ENCODE results near the gene DBET. TPM values are rescaled to one million over a fixed set of nuclear protein-coding genes. Genes with fewer than 3 reads are reported as not detected.
A peak's percentile ranks its signal among the peaks of the same experiment; 100 is the strongest.
"Not testable (repeated sequence)": the region's sequence is repeated elsewhere in the genome, so short reads cannot be mapped to it uniquely, and the experiment has no call there.

The DBET gene
- total and polyA plus RNA-seq, 3 donors from 2014 or later, result not detected

DNA sequence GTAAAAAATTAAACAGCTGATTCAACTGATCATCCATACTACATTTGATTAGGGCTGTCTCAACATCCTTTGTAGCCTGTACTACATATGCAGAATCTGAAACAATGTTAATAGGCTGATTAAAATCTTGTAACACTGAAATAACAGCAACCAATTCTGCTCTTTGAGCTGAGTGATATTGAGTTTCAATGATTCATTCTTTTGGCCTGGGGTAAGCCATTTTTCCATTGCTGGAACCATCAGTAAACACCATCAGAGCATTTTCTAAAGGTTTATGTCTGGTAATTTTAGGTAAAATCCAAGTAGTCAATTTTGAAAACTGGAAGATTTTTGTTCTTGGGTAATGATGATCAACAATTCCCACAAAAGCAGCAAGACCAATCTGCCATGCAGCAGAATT is 45.7 kb downstream of the DBET start:
- intact Hi-C loops (cut with DNase I; ENCODE audit: low total_unique reads); H3K9me3 ChIP-seq; H3K4me3 ChIP-seq; H3K27ac ChIP-seq; H3K4me1 ChIP-seq; H3K27me3 ChIP-seq; H3K36me3 ChIP-seq (ENCODE audit: low read depth, missing control alignments): not testable (repeated sequence)
- peak; percentile 6 for DNase-seq

DNA sequence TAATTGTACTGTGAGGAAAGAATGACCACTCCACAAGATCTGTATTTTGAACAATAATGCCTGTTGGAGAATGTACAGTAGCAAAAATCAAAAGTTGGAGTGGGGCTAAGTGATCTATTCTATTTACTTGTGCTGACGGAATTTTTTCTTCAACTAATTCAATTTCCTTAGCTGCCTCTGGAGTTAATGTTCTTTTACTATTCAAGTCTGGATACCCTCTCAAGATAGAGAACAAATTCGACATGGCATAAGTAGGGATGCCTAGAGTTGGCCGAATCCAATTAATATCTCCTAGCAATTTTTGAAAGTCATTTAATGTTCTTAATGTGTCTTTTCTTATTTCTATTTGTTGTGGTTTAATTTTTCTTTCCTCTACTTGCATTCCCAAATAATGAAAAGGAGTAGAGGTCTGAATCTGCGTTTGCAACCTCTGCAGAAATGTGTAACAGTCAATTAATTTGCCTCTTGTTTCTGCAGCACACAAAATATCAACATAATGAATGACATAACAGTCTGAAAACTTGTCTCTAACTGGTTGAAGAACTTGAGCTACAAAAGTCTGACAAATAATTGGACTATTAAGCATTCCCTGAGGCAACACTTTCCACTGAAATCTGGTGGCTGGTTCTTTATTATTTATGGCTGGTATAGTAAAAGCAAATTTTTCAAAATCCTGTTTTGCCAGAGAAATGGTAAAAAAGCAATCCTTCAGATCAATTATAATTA is 46.4 kb downstream of the DBET start:
- H3K4me1 ChIP-seq; H3K9me3 ChIP-seq; H3K27ac ChIP-seq; H3K36me3 ChIP-seq (ENCODE audit: low read depth, missing control alignments); H3K4me3 ChIP-seq; H3K27me3 ChIP-seq; DNase-seq; intact Hi-C loops (cut with DNase I; ENCODE audit: low total_unique reads): not testable (repeated sequence)
- 51 to 53% methylated on average over 4 of the region's 4 CpGs for WGBS, 2 donors

DNA sequence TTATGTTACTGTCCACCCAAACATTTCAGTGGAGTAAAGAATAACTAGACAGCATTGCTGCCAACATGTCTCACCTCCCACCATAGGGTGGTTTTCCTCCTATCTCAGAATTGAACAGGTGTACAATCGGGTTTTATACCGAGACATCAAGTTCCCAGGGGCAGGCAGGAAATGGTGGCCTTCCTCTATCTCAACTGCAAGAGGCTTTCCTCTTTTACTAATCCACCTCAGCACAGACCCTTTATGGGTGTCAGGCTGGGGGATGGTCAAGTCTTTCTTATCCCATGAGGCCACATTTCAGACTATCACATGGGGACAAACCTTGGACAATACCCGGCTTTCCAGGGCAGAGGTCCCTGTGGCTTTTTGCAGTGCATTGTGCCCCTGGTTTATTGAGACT is 48.6 kb downstream of the DBET start:
- H3K27ac ChIP-seq; H3K4me3 ChIP-seq; intact Hi-C loops (cut with DNase I; ENCODE audit: low total_unique reads); H3K9me3 ChIP-seq; H3K36me3 ChIP-seq (ENCODE audit: low read depth, missing control alignments); H3K27me3 ChIP-seq; H3K4me1 ChIP-seq: not testable (repeated sequence)
- 53 to 63% methylated on average over 3 of the region's 3 CpGs for WGBS, 2 donors
- peak; percentile 15 for DNase-seq

DNA sequence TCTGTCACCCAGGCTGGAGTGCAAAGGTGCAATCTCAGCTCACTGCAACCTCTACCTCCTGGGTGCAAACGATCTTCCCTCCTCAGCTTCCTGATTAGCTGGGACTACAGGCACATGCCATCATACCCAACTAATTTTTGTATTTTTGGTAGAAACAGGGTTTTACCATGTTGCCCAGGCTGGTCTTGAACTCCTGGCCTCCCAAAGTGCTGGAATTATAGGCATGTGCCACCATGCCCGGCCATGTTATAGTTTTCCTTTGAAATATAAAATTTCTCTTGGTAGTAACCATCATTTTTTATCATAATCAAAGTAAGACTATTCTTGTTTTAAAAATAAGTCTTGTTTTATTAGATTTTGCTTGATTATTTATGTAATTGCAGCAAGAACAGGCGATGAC is 50.7 kb downstream of the DBET start:
- H3K27me3 ChIP-seq; H3K9me3 ChIP-seq; H3K27ac ChIP-seq; H3K36me3 ChIP-seq (ENCODE audit: low read depth, missing control alignments); H3K4me3 ChIP-seq; H3K4me1 ChIP-seq; intact Hi-C loops (cut with DNase I; ENCODE audit: low total_unique reads): not testable (repeated sequence)
- DNase-seq, result peak; percentile 12
- 45 to 50% methylated on average over 3 of the region's 3 CpGs for WGBS, 2 donors

Small RNA genes lying within 50 kb of the gene (small RNA-seq; reads per million reads assigned to genes)
- gene RNA5SP174, result 0.27 to 0.47 reads per million in 2 donors
- 0.94 to 1.0 reads per million in 2 donors for gene RNA5SP175

Other genes starting within 250 kb of the DBET start
- gene FRG1, start 123.6 kb upstream of the DBET start, total RNA-seq, result 10 to 100 TPM; 34.6 to 36.0 TPM
- 26.2 TPM for gene FRG1, start 123.6 kb upstream of the DBET start, polyA plus RNA-seq (ENCODE audit: insufficient read depth, low read depth, low replicate concordance)
- gene FRG2, start 37.2 kb upstream of the DBET start, total RNA-seq, result under 1 TPM in 1 of 2 donors, not detected in 1; 0.24 TPM
- gene FRG2, start 37.2 kb upstream of the DBET start, polyA plus RNA-seq (ENCODE audit: insufficient read depth, low read depth, low replicate concordance), result 0.24 TPM
- gene DUX4, start 109.3 kb downstream of the DBET start, total RNA-seq, result not detected
- gene DUX4, start 109.3 kb downstream of the DBET start, polyA plus RNA-seq (ENCODE audit: insufficient read depth, low read depth, low replicate concordance), result 1.1 TPM

Data from testis (tissue), 3 donors.